RWPE2 (cell line): ENCODE data around the gene TECR.
A peak's percentile ranks its signal among the peaks of the same experiment; 100 is the strongest.
"Not testable (repeated sequence)": the region's sequence is repeated elsewhere in the genome, so short reads cannot be mapped to it uniquely, and the experiment has no call there.

Experiments
- ATAC-seq: fragments of 200-7000 bp; cut with Tn5 transposase; 3 replicates; pipeline ENCODE4 v1.9.1; 2021; ENCODE audit warnings: low read depth
- DNase-seq: peaks from one replicate; pipeline ENCODE4 v3.0.0-alpha.2; 2020; ENCODE audit warnings: low spot score
- H3K27ac ChIP-seq: fragments of 450-650 bp; 2 replicates; pipeline ENCODE4 v1.5.1; 2017; ENCODE audit warnings: mild to moderate bottlenecking; ENCODE audit not compliant: poor library complexity, severe bottlenecking
- H3K27me3 ChIP-seq: fragments of 250-450 bp; sonication (Bioruptor Pico); 2 replicates; pipeline ENCODE4 v1.5.1; 2021; ENCODE audit warnings: mild to moderate bottlenecking, moderate library complexity; ENCODE audit not compliant: insufficient read depth, poor library complexity, severe bottlenecking
- H3K36me3 ChIP-seq: fragments of 250-450 bp; sonication (Bioruptor Pico); 2 replicates; pipeline ENCODE4 v1.5.1; 2020; ENCODE audit warnings: low read depth, mild to moderate bottlenecking, moderate library complexity
- H3K4me1 ChIP-seq: fragments of 250-450 bp; sonication (Bioruptor Pico); 2 replicates; pipeline ENCODE4 v1.5.1; 2021; ENCODE audit warnings: mild to moderate bottlenecking, moderate library complexity; ENCODE audit not compliant: insufficient read depth, poor library complexity, severe bottlenecking
- H3K4me3 ChIP-seq: fragments of 250-450 bp; sonication (Bioruptor Pico); 2 replicates; pipeline ENCODE4 v1.5.1; 2021; ENCODE audit warnings: mild to moderate bottlenecking, moderate library complexity; ENCODE audit not compliant: severe bottlenecking
- H3K9me3 ChIP-seq: fragments of 250-450 bp; sonication (Bioruptor Pico); 2 replicates; pipeline ENCODE4 v1.5.1; 2021; ENCODE audit warnings: mild to moderate bottlenecking, moderate library complexity; ENCODE audit not compliant: severe bottlenecking
- CTCF ChIP-seq: fragments of 450-650 bp; IDR thresholded peaks from one replicate; pipeline ENCODE4 v1.5.1; 2017; ENCODE audit warnings: mild to moderate bottlenecking, moderate library complexity; ENCODE audit not compliant: poor library complexity, severe bottlenecking

Gene TECR

DNA sequence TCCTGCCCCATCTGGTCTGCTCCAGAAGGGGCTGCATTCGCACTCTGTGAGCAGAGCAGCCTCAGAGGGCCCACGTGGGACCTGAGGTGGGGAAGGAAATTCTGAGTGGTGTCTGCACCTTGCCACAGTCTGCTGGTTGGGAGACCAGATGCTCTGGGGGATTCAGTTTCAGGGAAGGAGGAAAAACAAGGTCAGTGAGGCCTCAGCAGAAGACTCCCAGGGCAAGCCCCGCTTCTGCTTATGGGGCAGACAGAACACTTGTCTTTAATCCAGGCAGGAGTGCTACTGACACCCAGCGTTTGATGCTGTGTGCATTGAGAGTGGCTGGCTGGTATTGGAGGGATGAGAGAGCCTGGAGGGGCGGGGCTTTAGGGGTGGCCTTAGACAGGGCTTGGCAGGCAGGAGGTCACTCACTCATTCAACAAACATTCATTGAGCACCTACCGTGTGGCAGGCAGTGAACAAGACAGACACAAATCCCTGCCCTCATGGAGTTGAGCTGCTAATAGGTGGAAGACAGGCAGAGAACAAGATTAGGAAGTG, 48.6 kb downstream of the TECR start:
- H3K27me3 ChIP-seq, result no peaks in the 10 kb centered on the region
- peaks cover 4% of the 10 kb centered on the region for H3K4me1 ChIP-seq
- DNase-seq (no peak), ATAC-seq (no peak)
- no peak for TF ChIP-seq CTCF
- no peak overlapping the region for H3K4me3 ChIP-seq
- no peak overlapping the region for H3K27ac ChIP-seq
- H3K36me3 ChIP-seq, result no peaks in the 10 kb centered on the region
- H3K9me3 ChIP-seq, result no peaks in the 10 kb centered on the region

- no peak overlapping the region for H3K27ac ChIP-seq
- no peak overlapping the region for H3K4me3 ChIP-seq
- H3K9me3 ChIP-seq, result no peaks in the 10 kb centered on the region
- ATAC-seq (no peak), DNase-seq (no peak)
- no peaks in the 10 kb centered on the region for H3K4me1 ChIP-seq
- TF ChIP-seq CTCF, result no peak
- H3K27me3 ChIP-seq, result no peaks in the 10 kb centered on the region
- H3K36me3 ChIP-seq, result no peaks in the 10 kb centered on the region
Observed at GRCh38 chr19:14580623-14581237, 51.3 kb downstream of the TECR start.

GRCh38 chr19:14582894-14583340, 53.5 kb downstream of the TECR start, which contains the start of gene CLEC17A:
Gene CLEC17A (plus strand): TSS chr19:14583084. CDS start chr19:14583161, 77 bp downstream.
- Histone ChIP-seq H3K9me3 (no peaks in the 10 kb centered on the region), H3K4me3 (no peak within 1 kb of the TSS), H3K27me3 (no peaks in the 10 kb centered on the region), H3K4me1 (no peaks in the 10 kb centered on the region), H3K27ac (no peak within 1 kb of the TSS), H3K36me3 (no peaks in the 10 kb centered on the region)
- DNase-seq (no peak), ATAC-seq (no peak)
- TF ChIP-seq CTCF, result no peak

DNA sequence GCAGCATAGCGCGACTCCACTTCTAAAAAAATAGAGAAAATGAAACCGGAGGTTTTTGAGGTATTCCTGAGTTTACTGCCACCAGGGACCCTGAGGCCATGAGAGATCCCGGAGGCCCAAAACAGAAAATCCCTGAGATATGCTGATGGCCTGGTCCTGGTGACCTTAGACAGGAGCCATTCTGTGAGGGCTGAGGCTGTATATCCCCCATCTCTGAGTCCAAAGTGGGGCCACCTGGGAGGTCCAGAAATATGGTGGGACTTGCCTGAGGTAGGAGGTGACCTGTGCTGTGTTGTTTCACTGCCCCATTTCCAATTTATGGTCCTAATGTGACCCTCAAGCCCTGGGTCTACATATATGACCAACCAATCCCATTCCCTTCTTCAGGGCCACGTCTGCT, 55.0 kb downstream of the TECR start:
- not testable (repeated sequence) for ATAC-seq, DNase-seq, H3K9me3 ChIP-seq, H3K27me3 ChIP-seq, H3K27ac ChIP-seq, H3K4me3 ChIP-seq, H3K36me3 ChIP-seq, H3K4me1 ChIP-seq

- not testable (repeated sequence) for H3K9me3 ChIP-seq, H3K4me1 ChIP-seq, H3K4me3 ChIP-seq, DNase-seq, H3K27me3 ChIP-seq, H3K27ac ChIP-seq, H3K36me3 ChIP-seq
- ATAC-seq, result peak; percentile 89
Observed at GRCh38 chr19:14585187-14585586, 55.8 kb downstream of the TECR start.

GRCh38 chr19:14589433-14589832, 60.0 kb downstream of the TECR start:
- DNase-seq, H3K36me3 ChIP-seq, H3K27me3 ChIP-seq, H3K9me3 ChIP-seq, H3K4me3 ChIP-seq, H3K27ac ChIP-seq, H3K4me1 ChIP-seq: not testable (repeated sequence)
- peak; percentile 23; the same call in 1 of the 3 replicates for ATAC-seq
